Endothelial cell of umbilical vein (primary cell): Measurements from ENCODE around the gene HBEGF. TPM values are rescaled to one million over a fixed set of nuclear protein-coding genes. Genes with fewer than 3 reads are reported as not detected.
A peak's percentile ranks its signal among the peaks of the same experiment; 100 is the strongest.

Experiments used
- BruUV-seq: library from RNA; stranded (reverse); fragments of 400-500 nt; replicated peaks from 2 replicates; lab custom pipeline; 2021; lab: Mats Ljungman, UMichigan
- CTCF ChIA-PET: fragments of 300-600, 350-600 bp; sonication (Branson Sonifier 250); formaldehyde crosslinking; loops from one replicate; lab custom pipeline; 2021; ENCODE audit warnings: antibody characterized with exemption, inconsistent platforms; lab: Charles Lee
- POLR2A ChIA-PET: fragments of 300-600, 350-600 bp; sonication (Branson Sonifier 250); formaldehyde crosslinking; loops from one replicate; lab custom pipeline; 2021; ENCODE audit warnings: antibody characterized with exemption, inconsistent platforms; lab: Charles Lee
- DNase-seq: peaks from one replicate; pipeline ENCODE4 v3.0.0-alpha.2; 2011; ENCODE audit warnings: low read depth, low spot score
- FAIRE-seq: peaks from 2 replicates; lab custom pipeline; 2011; peaks lifted over from hg19 to GRCh38; lab: Jason Lieb, UNC
- H2AFZ ChIP-seq: 2 replicates; pipeline ENCODE4 v1.6.0; 2012; ENCODE audit warnings: low read depth, low read length, control low read depth, inconsistent platforms
- H3K27ac ChIP-seq: 2 replicates; pipeline ENCODE4 v1.5.1; 2011; ENCODE audit warnings: low read depth, mild to moderate bottlenecking, control low read depth, low read length, moderate library complexity; ENCODE audit not compliant: insufficient read depth
- H3K27me3 ChIP-seq, 2 experiments: 2 replicates each; pipeline versions ENCODE4 v1.6.0 to v1.6.1; 2011; ENCODE audit warnings: low read length in 2 of 2, mixed read lengths in 1 of 2; ENCODE audit not compliant: control insufficient read depth in 2 of 2, insufficient read depth in 2 of 2
- H3K36me3 ChIP-seq, 2 experiments: 2 replicates in 1 of 2; 3 replicates in 1 of 2; pipeline ENCODE4 v1.5.1; 2011; ENCODE audit warnings: low read length in 2 of 2, mild to moderate bottlenecking in 1 of 2, moderate library complexity in 1 of 2; ENCODE audit not compliant: control insufficient read depth in 2 of 2, insufficient read depth in 2 of 2; ENCODE audit errors: extremely low read depth in 1 of 2
- H3K4me1 ChIP-seq: 3 replicates; pipeline ENCODE4 v1.5.1; 2011; ENCODE audit warnings: mild to moderate bottlenecking, low read length; ENCODE audit not compliant: control insufficient read depth, insufficient read depth; ENCODE audit errors: extremely low read depth
- H3K4me2 ChIP-seq: 2 replicates; pipeline ENCODE4 v1.6.1; 2011; ENCODE audit warnings: low read length, control low read depth, mixed read lengths; ENCODE audit not compliant: insufficient read depth
- H3K4me3 ChIP-seq, 3 experiments: fragments of 200-600 bp in 1 of 3; sonication (generic), shearing (Covaris generic) in 1 of 3; replicated peaks in 1 of 3; 2 replicates each; pipeline ENCODE4 v1.5.1; 2011 to 2016; ENCODE audit warnings: control low read depth in 3 of 3, low read length in 3 of 3, mild to moderate bottlenecking in 2 of 3, inconsistent platforms in 1 of 3, low read depth in 1 of 3, moderate library complexity in 1 of 3; ENCODE audit not compliant: insufficient read depth in 1 of 3
- H3K79me2 ChIP-seq: 2 replicates; pipeline ENCODE4 v1.6.0; 2012; ENCODE audit warnings: low read length, inconsistent platforms; ENCODE audit not compliant: control insufficient read depth, insufficient read depth
- H3K9ac ChIP-seq: replicated peaks from 2 replicates; pipeline ENCODE3; 2011; ENCODE audit warnings: low read length, control low read depth; ENCODE audit not compliant: insufficient read depth; ENCODE audit errors: extremely low read depth
- H3K9me1 ChIP-seq: replicated peaks from 3 replicates; pipeline ENCODE4 v1.6.0; 2011; ENCODE audit warnings: mild to moderate bottlenecking, low read length; ENCODE audit not compliant: control insufficient read depth, insufficient read depth; ENCODE audit errors: extremely low read depth
- H3K9me3 ChIP-seq: replicated peaks from 2 replicates; pipeline ENCODE4 v1.5.1; 2012; ENCODE audit warnings: low read length, inconsistent platforms; ENCODE audit not compliant: control insufficient read depth, insufficient read depth
- H4K20me1 ChIP-seq: replicated peaks from 2 replicates; pipeline ENCODE3; 2011; ENCODE audit warnings: mild to moderate bottlenecking, low read length; ENCODE audit not compliant: control insufficient read depth, insufficient read depth; ENCODE audit errors: extremely low read depth
- CTCF ChIP-seq, 2 donors: IDR thresholded peaks; 1 replicate in 1 of 2; 2 replicates in 1 of 2; pipeline ENCODE4 v1.5.1; 2011; ENCODE audit warnings: low read length in 2 of 2, mild to moderate bottlenecking in 2 of 2, moderate library complexity in 2 of 2, control low read depth in 1 of 2, inconsistent platforms in 1 of 2, low read depth in 1 of 2; ENCODE audit not compliant: insufficient read depth in 1 of 2; ENCODE audit errors: extremely low read depth in 1 of 2
- EZH2 ChIP-seq: IDR thresholded peaks from 2 replicates; pipeline ENCODE4 v1.6.1; 2012; ENCODE audit warnings: borderline replicate concordance, low read depth, mild to moderate bottlenecking, moderate library complexity, low read length, inconsistent platforms; ENCODE audit not compliant: severe bottlenecking
- FOS ChIP-seq: IDR thresholded peaks from 2 replicates; pipeline ENCODE4 v1.6.1; 2011; ENCODE audit warnings: mild to moderate bottlenecking, low read length, moderate library complexity, borderline replicate concordance; ENCODE audit not compliant: insufficient read depth
- GATA2 ChIP-seq: IDR thresholded peaks from 2 replicates; pipeline ENCODE4 v1.7.0; 2011; ENCODE audit warnings: low read depth, mild to moderate bottlenecking, moderate library complexity, mixed read lengths, low read length; ENCODE audit not compliant: insufficient read length, insufficient read depth
- JUN ChIP-seq: IDR thresholded peaks from 2 replicates; pipeline ENCODE4 v1.6.1; 2011; ENCODE audit warnings: borderline replicate concordance, low read depth; ENCODE audit not compliant: insufficient read length, insufficient read depth
- MAX ChIP-seq: IDR thresholded peaks from 2 replicates; pipeline ENCODE4 v1.6.1; 2011; ENCODE audit not compliant: insufficient read depth, insufficient read length
- MYC ChIP-seq: IDR thresholded peaks from one replicate; pipeline ENCODE4 v1.6.1; 2011; ENCODE audit warnings: mild to moderate bottlenecking, low read depth, low read length
- POLR2A ChIP-seq: IDR thresholded peaks from 2 replicates; pipeline ENCODE4 v1.6.1; 2012; ENCODE audit warnings: low read depth, mild to moderate bottlenecking, control low read depth, low read length
- POLR2AphosphoS5 ChIP-seq: IDR thresholded peaks from 2 replicates; pipeline ENCODE4 v1.6.1; 2012; ENCODE audit warnings: low read depth, mild to moderate bottlenecking, control low read depth, low read length, moderate library complexity; ENCODE audit not compliant: insufficient read depth
- dilution Hi-C: fragments of 300-500 bp; cut with MboI; formaldehyde crosslinking; loops from one replicate; pipeline ENCODE4 v1.15.0; 2019; ENCODE audit warnings: low sequenced_read_pairs; ENCODE audit not compliant: extremely low pct_ligation_motif_present
- intact Hi-C: fragments of 100-400 bp; cut with micrococcal nuclease; formaldehyde crosslinking; loops from one replicate; pipeline ENCODE4 v1.10.0; 2022
- polyA plus RNA-seq, 4 experiments: library from polyadenylated mRNA; depleted of rRNA in 3 of 4; stranded (reverse) in 3 of 4; unstranded in 1 of 4; fragments of >200 nt; gene quantifications; 2 replicates each; pipeline versions ENCODE4 v1.2.1 to v1.2.3, GENCODE V29; 2011 to 2012; ENCODE audit warnings: missing spikeins in 1 of 4
- total RNA-seq: library from RNA; stranded (reverse); gene quantifications from 2 replicates; pipeline ENCODE4 v1.2.3, GENCODE V29; 2021

Gene HBEGF
- total and polyA plus RNA-seq, 2 donors (not counting 3 experiments of a cell fraction or from before 2014, with no cell fraction given) = 33.2 to 79.8 TPM

- intact Hi-C loops = loop anchor here (1.0 kb wide), 1 partner anchor 16 kb away; no protein-coding TSS in a partner anchor
Observed at GRCh38 chr5:140328036-140328764, 18.2 kb downstream of the HBEGF start.

More at GRCh38 chr5:140328036-140328764, 18.2 kb downstream of the HBEGF start:
- H3K4me2 ChIP-seq = peak overlapping the region; percentile 39
- H3K27ac ChIP-seq = peak overlapping the region; percentile 36
- no peak overlapping the region for H2AFZ ChIP-seq
- no peaks in the 10 kb centered on the region for H3K79me2 ChIP-seq
- H3K27me3 ChIP-seq = no peaks in the 10 kb centered on the region
- H4K20me1 ChIP-seq = no peaks in the 10 kb centered on the region
- H3K9me3 ChIP-seq = no peaks in the 10 kb centered on the region
- no peak for FAIRE-seq
- no peaks in the 10 kb centered on the region for H3K9me1 ChIP-seq
- H3K36me3 ChIP-seq = peaks cover 2 to 10% of the 10 kb centered on the region in 2 experiments
- no TSS peak for BruUV-seq
- no peak overlapping the region for H3K4me3 ChIP-seq
- H3K9ac ChIP-seq = peak overlapping the region; percentile 20
- H3K4me1 ChIP-seq = peaks cover 47% of the 10 kb centered on the region
- TF ChIP-seq GATA2 (no peak), POLR2AphosphoS5 (no peak), JUN (no peak), MAX (no peak), FOS (no peak), CTCF (IDR thresholded peaks at IDR 0.05; ENCODE audit: extremely low read depth in 1 of 2, insufficient read depth in 1 of 2, low read depth in 1 of 2, low read length in 2 of 2) (no peak), MYC (no peak), POLR2A (no peak), EZH2 (no peak)
- POLR2A ChIA-PET = interaction anchor here (1.0 to 4.1 kb wide), 3 partner anchors 16 to 84 kb away, joined by 4 to 24 read pairs (median 5); partner anchors contain the start of gene HBEGF
- DNase-seq = peak; percentile 81
- dilution Hi-C loops = no loop called here
- CTCF ChIA-PET = interaction anchor here (0.6 to 3.6 kb wide), 17 partner anchors 8 to 88 kb away, joined by 3 to 43 read pairs (median 5); partner anchors contain the start of gene HBEGF
